ENCODE measurements around the gene ARHGAP4.

The ARHGAP4 gene

GRCh38 chrX:153863251-153863991, 62.6 kb downstream of the ARHGAP4 start:
- H3K27ac ChIP-seq (replicated peaks) = no peak overlapping the region
- no peak for DNase-seq (ENCODE audit: low read depth in 1 of 2, low spot score in 1 of 2)
- no peaks in the 10 kb centered on the region for H3K27me3 ChIP-seq (ENCODE audit: insufficient read depth, poor library complexity, severe bottlenecking)
- TF ChIP-seq REST (IDR thresholded peaks at IDR 0.05; ENCODE audit: insufficient replicate concordance, low read depth) = no peak
- TF ChIP-seq POLR2AphosphoS5 (IDR thresholded peaks at IDR 0.05; ENCODE audit: low read depth) = no peak
- no peak for TF ChIP-seq GABPA (IDR thresholded peaks at IDR 0.05; ENCODE audit: low read depth)
- H3K4me3 ChIP-seq (replicated peaks; ENCODE audit: insufficient read depth, low read length) = no peak overlapping the region

GRCh38 chrX:153862369-153863250, 63.5 kb downstream of the ARHGAP4 start:
- no peak for TF ChIP-seq SPI1 (IDR thresholded peaks at IDR 0.05; ENCODE audit: borderline replicate concordance, low read depth)

GRCh38 chrX:153861733-153862310, 64.2 kb downstream of the ARHGAP4 start:
- no peak overlapping the region for H3K27ac ChIP-seq (replicated peaks)
- H3K27me3 ChIP-seq (ENCODE audit: insufficient read depth, poor library complexity, severe bottlenecking) = no peaks in the 10 kb centered on the region
- TF ChIP-seq POLR2AphosphoS5 (IDR thresholded peaks at IDR 0.05; ENCODE audit: low read depth) (no peak), CTCF (IDR thresholded peaks at IDR 0.05; ENCODE audit: insufficient read depth, low read length) (no peak), GABPA (IDR thresholded peaks at IDR 0.05; ENCODE audit: low read depth) (no peak), REST (IDR thresholded peaks at IDR 0.05; ENCODE audit: insufficient replicate concordance, low read depth) (no peak), SPI1 (IDR thresholded peaks at IDR 0.05; ENCODE audit: borderline replicate concordance, low read depth) (no peak)
- H3K4me3 ChIP-seq (replicated peaks; ENCODE audit: insufficient read depth, low read length) = no peak overlapping the region
- no peak for DNase-seq (ENCODE audit: low read depth in 1 of 2, low spot score in 1 of 2)

More at GRCh38 chrX:153862369-153863250, 63.5 kb downstream of the ARHGAP4 start:
- Histone ChIP-seq H3K27me3 (ENCODE audit: insufficient read depth, poor library complexity, severe bottlenecking) (no peaks in the 10 kb centered on the region), H3K4me3 (replicated peaks; ENCODE audit: insufficient read depth, low read length) (no peak overlapping the region), H3K27ac (replicated peaks) (no peak overlapping the region)
- no peak for DNase-seq (ENCODE audit: low read depth in 1 of 2, low spot score in 1 of 2)

- no peak for TF ChIP-seq REST (IDR thresholded peaks at IDR 0.05; ENCODE audit: insufficient replicate concordance, low read depth)
- no peak for TF ChIP-seq POLR2AphosphoS5 (IDR thresholded peaks at IDR 0.05; ENCODE audit: low read depth)
- no peak for TF ChIP-seq SPI1 (IDR thresholded peaks at IDR 0.05; ENCODE audit: borderline replicate concordance, low read depth)
- no peak for TF ChIP-seq GABPA (IDR thresholded peaks at IDR 0.05; ENCODE audit: low read depth)
- TF ChIP-seq CTCF (IDR thresholded peaks at IDR 0.05; ENCODE audit: insufficient read depth, low read length) = no peak
- no peak overlapping the region for H3K4me3 ChIP-seq (replicated peaks; ENCODE audit: insufficient read depth, low read length)
- H3K27ac ChIP-seq (replicated peaks) = no peak overlapping the region
- H3K27me3 ChIP-seq (ENCODE audit: insufficient read depth, poor library complexity, severe bottlenecking) = no peaks in the 10 kb centered on the region
- no peak for DNase-seq (ENCODE audit: low read depth in 1 of 2, low spot score in 1 of 2)
These were observed 64.9 kb downstream of the ARHGAP4 start for GRCh38 chrX:153861151-153861550.
